Fibroblast of lung (primary cell): ENCODE data around the gene XNDC1N. TPM values are rescaled to one million over a fixed set of nuclear protein-coding genes. Genes with fewer than 3 reads are reported as not detected.

Source experiments
- DNase-seq, 2 donors: peaks; one replicate each; pipeline versions ENCODE4 v3.0.0 to v3.0.0-alpha.2; 2010; ENCODE audit warnings: low read depth in 2 of 2
- H2AFZ ChIP-seq: 2 replicates; pipeline ENCODE4 v1.5.1; 2012; ENCODE audit warnings: low read length, control low read depth, inconsistent platforms
- H3K27ac ChIP-seq: 2 replicates; pipeline ENCODE4 v1.5.1; 2011; ENCODE audit warnings: low read length, control low read depth; ENCODE audit not compliant: insufficient read depth
- H3K27me3 ChIP-seq: 2 replicates; pipeline ENCODE4 v1.5.1; 2011; ENCODE audit warnings: mild to moderate bottlenecking, low read length; ENCODE audit not compliant: control insufficient read depth, insufficient read depth
- H3K36me3 ChIP-seq: 2 replicates; pipeline ENCODE4 v1.5.1; 2011; ENCODE audit warnings: low read length; ENCODE audit not compliant: control insufficient read depth, insufficient read depth
- H3K4me1 ChIP-seq: 2 replicates; pipeline ENCODE4 v1.5.1; 2011; ENCODE audit warnings: low read length; ENCODE audit not compliant: control insufficient read depth, insufficient read depth; ENCODE audit errors: extremely low read depth
- H3K4me2 ChIP-seq: 2 replicates; pipeline ENCODE4 v1.5.1; 2011; ENCODE audit warnings: low read length, control low read depth; ENCODE audit not compliant: insufficient read depth; ENCODE audit errors: extremely low read depth
- H3K4me3 ChIP-seq, 4 experiments: fragments of 200-600 bp in 1 of 4; sonication (generic) in 1 of 4; replicated peaks in 1 of 4; 2 replicates each; pipeline ENCODE4 v1.5.1; 2011 to 2016; ENCODE audit warnings: low read length in 4 of 4, low read depth in 3 of 4, mild to moderate bottlenecking in 3 of 4, control low read depth in 2 of 4, inconsistent platforms in 1 of 4, mixed read lengths in 1 of 4; ENCODE audit not compliant: insufficient read depth in 1 of 4; ENCODE audit errors: control extremely low read depth in 1 of 4
- H3K79me2 ChIP-seq: 2 replicates; pipeline ENCODE4 v1.5.1; 2012; ENCODE audit warnings: mild to moderate bottlenecking, low read length, inconsistent platforms; ENCODE audit not compliant: control insufficient read depth, insufficient read depth
- H3K9ac ChIP-seq: 2 replicates; pipeline ENCODE4 v1.5.1; 2011; ENCODE audit warnings: mild to moderate bottlenecking, low read length, control low read depth; ENCODE audit not compliant: insufficient read depth
- H3K9me3 ChIP-seq: 2 replicates; pipeline ENCODE4 v1.5.1; 2012; ENCODE audit warnings: low read depth, low read length; ENCODE audit not compliant: control insufficient read depth, insufficient read depth
- H4K20me1 ChIP-seq: 2 replicates; pipeline ENCODE4 v1.5.1; 2011; ENCODE audit warnings: low read length; ENCODE audit not compliant: control insufficient read depth, insufficient read depth; ENCODE audit errors: extremely low read depth
- CTCF ChIP-seq, 2 donors: IDR thresholded peaks in 1 of 2; conservative IDR thresholded peaks in 1 of 2; 1 replicate in 1 of 2; 2 replicates in 1 of 2; pipeline ENCODE4 v1.5.1; 2011 to 2012; ENCODE audit warnings: low read length in 2 of 2, control low read depth in 1 of 2, inconsistent platforms in 1 of 2, low read depth in 1 of 2, mild to moderate bottlenecking in 1 of 2
- EZH2 ChIP-seq: IDR thresholded peaks from 2 replicates; pipeline ENCODE4 v1.5.1; 2012; ENCODE audit warnings: low read length, control low read depth, mild to moderate bottlenecking; ENCODE audit errors: missing control alignments
- polyA plus RNA-seq, 2 donors: library from polyadenylated mRNA; depleted of rRNA in 1 of 2; stranded (reverse) in 1 of 2; unstranded in 1 of 2; fragments of >200 nt; gene quantifications; 2 replicates each; pipeline ENCODE4 v1.2.1, GENCODE V29; 2011 to 2012; ENCODE audit warnings: missing spikeins in 1 of 2
- total RNA-seq: library from RNA; depleted of rRNA; stranded (reverse); fragments of >200 nt; gene quantifications from 2 replicates; pipeline ENCODE4 v1.2.1, GENCODE V29; 2014

XNDC1N gene
- total and polyA plus RNA-seq, 2 donors (not counting 1 experiment from before 2014, with no cell fraction given), result 3.5 to 5.1 TPM

GRCh38 chr11:71955898-71956456, 27.6 kb upstream of the XNDC1N start:
- no peak for DNase-seq
- TF ChIP-seq EZH2 (no peak), CTCF (conservative IDR thresholded peaks at IDR 0.05 in 1 of 2, IDR thresholded peaks at IDR 0.05 in 1 of 2; ENCODE audit: low read depth in 1 of 2, low read length in 2 of 2) (no peak)
- peaks cover 3% of the 10 kb centered on the region for H3K79me2 ChIP-seq

GRCh38 chr11:71951741-71952310, 23.4 kb upstream of the XNDC1N start:
- DNase-seq, result peak in 1 of 2 donors; percentile 45
- Histone ChIP-seq H3K27me3 (no peaks in the 10 kb centered on the region), H3K9me3 (no peaks in the 10 kb centered on the region), H3K4me1 (no peaks in the 10 kb centered on the region), H4K20me1 (no peaks in the 10 kb centered on the region), H3K27ac (no peak overlapping the region), H3K4me3 (no peak overlapping the region), H3K79me2 (peaks cover 2% of the 10 kb centered on the region), H3K4me2 (no peak overlapping the region), H3K36me3 (no peaks in the 10 kb centered on the region), H3K9ac (no peak overlapping the region), H2AFZ (no peak overlapping the region)
- TF ChIP-seq CTCF (conservative IDR thresholded peaks at IDR 0.05 in 1 of 2, IDR thresholded peaks at IDR 0.05 in 1 of 2; ENCODE audit: low read depth in 1 of 2, low read length in 2 of 2) (no peak), EZH2 (no peak)

More at GRCh38 chr11:71955898-71956456, 27.6 kb upstream of the XNDC1N start:
- Histone ChIP-seq H3K9me3 (no peaks in the 10 kb centered on the region), H3K36me3 (no peaks in the 10 kb centered on the region), H3K9ac (no peak overlapping the region), H3K4me1 (no peaks in the 10 kb centered on the region), H3K27me3 (no peaks in the 10 kb centered on the region), H2AFZ (no peak overlapping the region), H3K4me3 (no peak overlapping the region), H3K27ac (no peak overlapping the region), H4K20me1 (no peaks in the 10 kb centered on the region), H3K4me2 (no peak overlapping the region)

GRCh38 chr11:71949034-71949433, 20.6 kb upstream of the XNDC1N start:
- H2AFZ ChIP-seq, result no peak overlapping the region
- TF ChIP-seq EZH2 (no peak), CTCF (conservative IDR thresholded peaks at IDR 0.05 in 1 of 2, IDR thresholded peaks at IDR 0.05 in 1 of 2; ENCODE audit: low read depth in 1 of 2, low read length in 2 of 2) (no peak)
- no peaks in the 10 kb centered on the region for H3K9me3 ChIP-seq
- no peak overlapping the region for H3K27ac ChIP-seq
- H4K20me1 ChIP-seq, result no peaks in the 10 kb centered on the region
- no peaks in the 10 kb centered on the region for H3K27me3 ChIP-seq
- no peaks in the 10 kb centered on the region for H3K36me3 ChIP-seq
- no peak for DNase-seq
- H3K4me1 ChIP-seq, result no peaks in the 10 kb centered on the region
- no peak overlapping the region for H3K4me2 ChIP-seq
- no peak overlapping the region for H3K9ac ChIP-seq
- H3K79me2 ChIP-seq, result peaks cover 3% of the 10 kb centered on the region
- no peak overlapping the region for H3K4me3 ChIP-seq
